GM18505 (cell line): ENCODE measurements around the gene HEATR1.
"Not testable (repeated sequence)": the region's sequence is repeated elsewhere in the genome, so short reads cannot be mapped to it uniquely, and the experiment has no call there.

Source experiments
- ATAC-seq: cut with Tn5 transposase; IDR thresholded peaks from one replicate; pipeline ENCODE4 v1.9.1; 2021; ENCODE audit not compliant: unreplicated experiment
- POLR2A ChIP-seq: IDR thresholded peaks from 4 replicates; pipeline ENCODE4 v1.6.1; 2011; ENCODE audit warnings: borderline replicate concordance; ENCODE audit not compliant: insufficient read depth, insufficient read length; ENCODE audit errors: extremely low read depth

The HEATR1 gene

DNA sequence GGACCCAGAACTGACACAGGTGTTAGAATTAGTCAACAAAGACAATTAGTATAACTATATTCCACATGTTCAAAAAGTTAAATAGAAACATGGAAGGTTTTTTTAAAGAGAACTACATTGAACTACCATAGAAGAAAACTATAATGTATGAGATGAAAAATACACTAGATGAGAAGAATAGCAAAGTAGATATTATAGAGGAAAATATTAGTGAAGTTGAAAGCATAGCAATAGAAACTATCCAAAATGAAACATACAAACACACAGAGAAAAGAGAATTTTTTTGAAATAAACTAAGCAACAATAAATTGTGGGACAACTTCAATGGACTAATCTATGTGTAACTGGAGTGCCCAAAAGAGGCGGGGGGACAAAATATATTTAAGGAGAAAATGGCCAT is 8.0 kb upstream of the HEATR1 start:
- TF ChIP-seq POLR2A = no peak
- no peak for ATAC-seq

DNA sequence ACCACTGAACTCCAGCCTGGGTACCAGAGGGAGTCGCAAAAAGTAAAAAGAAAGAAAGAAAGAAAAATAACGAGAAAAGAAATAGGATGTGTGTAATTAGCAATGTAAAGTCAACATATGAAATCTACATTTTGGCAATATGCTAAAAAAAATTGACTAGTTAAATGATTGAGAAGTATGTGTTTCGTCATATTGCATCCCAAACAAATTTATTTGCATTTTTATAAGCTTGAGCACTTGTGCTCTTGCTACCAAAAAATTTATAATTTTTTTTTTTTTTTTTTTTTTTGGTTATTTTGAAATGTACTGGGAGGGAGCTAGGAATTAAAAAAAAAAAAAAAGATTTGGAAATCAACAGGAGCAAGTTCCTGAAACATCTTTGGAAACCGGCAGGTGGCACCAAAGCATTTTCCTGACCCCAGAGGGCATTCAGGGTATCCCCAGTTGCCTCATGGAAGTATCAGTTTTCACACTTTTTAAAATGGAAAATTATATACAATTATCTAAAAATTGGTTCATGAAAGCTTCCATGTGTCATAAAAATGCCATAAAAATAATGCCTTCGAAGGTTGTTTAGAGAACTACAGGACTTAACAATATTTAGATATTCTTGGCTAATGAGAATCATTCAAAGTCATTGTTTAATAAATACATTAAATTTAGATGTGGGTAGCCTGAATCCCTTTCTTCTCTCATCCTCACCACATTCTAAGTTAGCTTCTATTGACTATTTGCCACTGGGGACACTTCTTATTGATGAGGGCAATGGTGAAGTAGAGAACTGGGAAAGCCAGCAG is 4.8 kb upstream of the HEATR1 start:
- no peak for ATAC-seq
- no peak for TF ChIP-seq POLR2A

DNA sequence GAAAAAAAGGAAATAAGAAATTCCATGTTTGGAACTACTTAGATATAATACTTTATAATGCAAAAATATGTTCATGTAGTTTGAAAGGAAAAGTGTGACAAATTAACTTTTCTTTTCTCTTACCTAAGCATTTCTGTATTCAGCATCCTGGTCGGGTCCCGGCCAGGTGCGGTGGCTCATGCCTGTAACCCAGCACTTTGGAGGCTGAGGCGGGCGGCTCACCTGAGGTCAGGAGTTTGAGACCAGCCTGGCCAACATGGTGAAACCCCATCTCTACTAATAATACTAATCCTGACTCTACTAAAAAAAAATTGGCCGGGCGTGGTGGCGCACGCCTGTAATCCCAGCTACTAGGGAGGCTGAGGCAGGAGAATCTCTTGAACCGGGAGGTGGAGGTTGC is 3.3 kb upstream of the HEATR1 start:
- ATAC-seq = not testable (repeated sequence)

DNA sequence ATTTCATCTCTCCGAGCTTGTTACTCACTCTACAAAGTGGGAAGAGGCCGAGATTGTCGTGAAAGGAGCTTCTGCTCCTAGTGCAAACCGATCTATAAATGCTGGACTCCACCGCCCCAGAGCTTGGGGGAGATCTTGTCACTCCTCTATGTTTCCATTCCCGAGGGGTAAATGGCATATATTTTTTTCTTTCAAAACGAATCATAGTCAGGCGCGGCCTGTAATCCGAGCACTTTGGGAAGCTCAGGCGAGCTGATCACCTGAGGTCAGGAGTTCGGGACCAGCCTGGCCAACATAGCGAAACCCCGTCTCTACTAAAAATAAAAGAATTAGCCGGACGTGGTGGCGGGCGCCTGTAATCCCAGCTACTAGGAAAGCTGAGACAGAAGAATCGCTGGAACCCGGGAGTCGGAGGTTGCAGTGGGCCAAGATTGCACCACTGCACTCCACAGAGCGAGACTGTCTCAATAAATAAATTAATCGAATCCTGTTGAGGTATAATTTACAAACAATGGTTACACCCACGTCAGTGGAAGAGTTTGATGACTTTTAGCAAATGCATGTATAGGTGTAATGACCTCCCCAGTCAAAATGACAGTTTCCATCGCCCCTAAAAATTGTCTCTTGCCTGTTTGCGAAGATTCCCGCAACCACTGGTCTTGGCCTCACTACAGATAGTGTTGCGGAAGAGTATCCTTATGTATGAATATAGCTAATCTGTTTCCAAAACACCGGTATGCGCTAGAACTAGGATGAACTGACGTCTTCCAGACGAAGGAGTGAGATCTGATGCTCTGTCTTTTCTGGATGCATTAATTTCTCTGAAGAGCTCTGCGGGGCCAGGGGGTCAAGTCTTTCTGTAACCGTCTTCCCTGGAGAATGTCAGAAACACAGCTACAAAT is 840 bp upstream of the HEATR1 start:
- no peak for TF ChIP-seq POLR2A
- ATAC-seq = no peak

DNA sequence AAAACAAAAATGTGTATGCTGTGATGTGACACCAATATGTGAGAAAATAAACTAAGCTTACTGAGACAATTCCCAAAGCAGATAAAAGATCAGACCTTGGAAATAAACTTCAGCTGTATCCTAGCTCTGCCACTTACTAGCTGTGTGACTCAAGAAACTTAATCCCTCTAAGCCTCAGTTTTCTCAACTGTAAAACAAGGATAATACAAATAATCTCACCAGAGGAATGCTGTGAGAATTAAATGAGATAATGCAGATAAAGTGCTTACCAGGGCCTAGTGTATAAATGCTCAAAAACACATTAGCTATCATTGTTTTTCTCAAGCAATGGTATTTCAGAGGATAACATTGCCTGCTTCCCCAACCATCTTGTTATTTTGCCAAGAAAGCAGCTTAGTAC is 2.1 kb downstream of the HEATR1 start:
- ATAC-seq = no peak
- TF ChIP-seq POLR2A = no peak

DNA sequence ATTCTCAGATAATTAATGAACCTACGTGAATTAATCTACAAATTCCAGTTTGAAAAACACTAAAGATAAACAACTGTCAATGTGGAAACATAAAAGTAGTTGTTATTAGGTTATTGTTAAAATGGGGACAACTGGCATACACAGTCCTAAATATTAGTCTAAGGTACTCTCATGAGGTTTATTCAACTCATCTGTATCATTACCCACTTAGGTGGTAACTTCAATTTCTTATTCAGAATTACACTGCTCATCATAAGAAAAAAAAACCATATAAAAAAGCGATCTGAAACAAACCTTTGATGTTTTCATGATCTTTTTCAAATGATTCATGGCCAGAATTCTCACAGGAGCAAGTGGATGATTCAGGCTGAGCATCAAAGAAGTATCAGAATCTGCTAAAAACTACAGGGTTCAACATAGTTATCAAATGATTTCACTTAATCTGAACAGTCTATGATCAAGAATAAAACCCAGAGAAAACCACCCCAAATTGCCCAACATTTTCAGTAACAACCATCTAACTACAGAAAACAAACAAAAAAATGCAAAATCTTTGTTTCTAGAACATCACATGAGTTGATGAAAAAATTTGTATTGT is 13.7 kb downstream of the HEATR1 start:
- TF ChIP-seq POLR2A = no peak
- ATAC-seq = no peak

DNA sequence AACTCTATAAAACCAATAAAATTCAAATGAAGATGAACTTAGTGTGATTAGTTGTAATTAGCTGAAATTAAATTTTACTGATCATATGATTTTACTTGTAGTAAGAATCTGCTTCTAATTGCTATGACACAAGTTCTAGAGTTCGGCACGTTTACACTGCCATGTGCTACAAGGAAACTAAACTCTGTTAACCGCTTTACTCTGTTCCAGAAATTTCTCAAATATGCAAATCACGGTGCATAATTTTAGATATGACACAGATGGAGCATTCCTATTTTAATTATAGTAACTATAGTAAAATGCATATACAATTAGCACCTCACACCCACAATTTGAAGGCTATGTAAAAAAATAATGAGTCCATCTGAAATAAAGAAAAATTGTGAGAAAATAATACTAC is 14.8 kb downstream of the HEATR1 start:
- TF ChIP-seq POLR2A = no peak
- no peak for ATAC-seq

DNA sequence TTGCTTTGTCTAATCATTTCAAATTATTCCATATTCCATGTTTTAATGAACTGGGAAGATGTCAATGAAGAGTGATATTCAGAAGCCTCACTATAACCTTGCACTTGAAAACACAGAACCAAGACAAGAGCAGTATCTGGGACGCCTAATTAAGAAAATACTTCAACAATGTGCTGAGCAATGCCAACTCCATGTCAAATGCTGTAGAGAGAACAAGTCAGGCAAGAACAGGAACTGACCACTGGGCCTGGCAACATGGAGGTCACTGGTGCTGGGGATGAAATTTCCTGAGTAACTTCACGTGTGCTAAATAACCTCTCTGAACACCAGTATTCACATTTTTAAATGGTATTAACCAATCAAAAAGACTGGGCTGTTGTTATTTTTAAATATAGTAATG is 22.8 kb downstream of the HEATR1 start:
- TF ChIP-seq POLR2A = no peak
- ATAC-seq = no peak

DNA sequence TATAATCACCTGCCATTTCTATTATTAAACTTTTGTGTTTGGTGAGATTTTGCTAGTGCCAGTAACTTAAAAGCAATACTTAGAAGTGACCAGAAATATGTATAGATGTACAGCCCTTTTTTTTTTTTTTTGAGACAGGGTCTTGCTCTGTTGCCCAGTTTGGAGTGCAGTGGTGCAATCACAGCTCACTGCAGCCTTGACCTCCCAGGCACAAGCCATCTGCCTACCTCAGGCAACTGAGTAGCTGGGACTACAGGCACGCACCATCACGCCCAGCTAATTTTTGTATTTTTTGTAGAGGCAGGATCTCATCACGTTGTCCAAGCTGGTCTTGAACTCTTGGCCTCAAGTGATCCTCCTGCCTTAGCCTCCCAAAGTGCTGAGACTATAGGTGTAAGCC is 23.9 kb downstream of the HEATR1 start:
- not testable (repeated sequence) for ATAC-seq

DNA sequence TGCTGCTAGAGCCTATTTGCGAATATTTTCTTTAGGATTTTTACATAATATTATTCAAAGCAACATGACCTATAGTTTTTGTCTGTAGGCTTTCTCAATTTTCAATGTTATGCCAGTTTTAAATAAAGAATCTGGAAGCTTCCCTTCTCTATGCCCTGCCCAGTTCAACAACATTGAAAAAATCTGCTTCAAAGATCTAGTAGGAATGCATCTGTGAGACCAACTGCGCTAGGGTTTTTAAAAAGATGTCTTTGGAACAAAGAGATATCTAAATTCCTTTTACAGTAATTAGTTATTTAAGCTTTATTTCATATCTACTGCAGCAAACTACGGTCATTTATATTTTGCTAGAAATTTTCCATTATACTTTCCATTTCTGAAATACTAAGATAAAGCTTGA is 25.7 kb downstream of the HEATR1 start:
- TF ChIP-seq POLR2A = no peak
- no peak for ATAC-seq

DNA sequence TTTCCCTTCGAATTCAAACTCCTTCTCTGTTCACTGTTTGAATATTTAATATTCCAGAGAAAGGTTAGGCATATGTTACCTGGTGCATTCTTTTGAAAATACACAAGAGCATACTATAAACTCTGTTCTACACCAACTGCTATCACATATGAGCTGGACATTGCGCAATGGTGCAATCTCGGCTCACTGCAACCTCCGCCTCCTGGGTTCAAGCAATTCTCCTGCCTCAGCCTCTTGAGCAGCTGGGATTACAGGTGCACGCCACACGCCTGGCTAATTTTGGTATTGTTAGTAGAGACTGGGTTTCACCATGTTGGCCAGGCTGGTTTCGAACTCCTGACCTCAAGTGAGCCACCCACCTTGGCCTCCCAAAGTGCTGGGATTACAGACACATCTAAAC is 27.3 kb downstream of the HEATR1 start:
- ATAC-seq = not testable (repeated sequence)

DNA sequence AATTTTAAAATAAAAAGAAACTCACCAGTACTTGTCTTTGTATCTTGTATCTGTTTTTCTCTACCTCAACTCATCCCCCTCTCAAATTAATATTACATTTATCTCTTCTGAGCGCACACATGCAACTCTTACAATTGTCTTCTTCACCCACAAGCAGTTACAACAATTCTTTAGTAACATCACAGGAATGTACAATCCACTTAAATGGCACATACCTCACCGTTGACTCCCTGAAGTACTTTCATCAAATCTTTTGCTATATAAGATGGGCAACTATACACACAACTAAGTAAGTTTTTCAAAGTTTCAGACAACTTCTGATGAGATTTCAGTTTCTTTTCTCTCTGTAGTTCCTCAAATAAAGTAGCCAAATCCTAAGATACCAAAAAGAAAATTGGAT is 28.3 kb downstream of the HEATR1 start:
- TF ChIP-seq POLR2A = no peak
- ATAC-seq = no peak

DNA sequence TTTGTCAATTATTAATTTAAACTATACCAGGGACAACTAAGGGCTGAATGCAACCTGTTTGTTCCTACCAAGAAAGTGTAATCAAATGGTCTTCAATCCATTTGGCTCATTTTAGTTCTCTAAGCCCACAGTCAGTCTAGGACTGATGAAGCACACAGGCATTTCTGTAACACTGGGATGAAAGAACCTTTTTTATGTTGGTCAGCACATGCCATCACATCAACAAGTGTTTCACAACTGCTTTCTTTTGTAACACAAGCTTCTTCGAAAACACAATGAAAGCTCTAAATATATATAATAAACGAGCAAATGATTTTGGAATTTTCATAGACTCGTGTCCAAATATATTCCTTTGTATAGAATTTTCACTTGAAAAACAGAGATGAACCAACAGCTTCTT is 28.8 kb downstream of the HEATR1 start:
- ATAC-seq = no peak

DNA sequence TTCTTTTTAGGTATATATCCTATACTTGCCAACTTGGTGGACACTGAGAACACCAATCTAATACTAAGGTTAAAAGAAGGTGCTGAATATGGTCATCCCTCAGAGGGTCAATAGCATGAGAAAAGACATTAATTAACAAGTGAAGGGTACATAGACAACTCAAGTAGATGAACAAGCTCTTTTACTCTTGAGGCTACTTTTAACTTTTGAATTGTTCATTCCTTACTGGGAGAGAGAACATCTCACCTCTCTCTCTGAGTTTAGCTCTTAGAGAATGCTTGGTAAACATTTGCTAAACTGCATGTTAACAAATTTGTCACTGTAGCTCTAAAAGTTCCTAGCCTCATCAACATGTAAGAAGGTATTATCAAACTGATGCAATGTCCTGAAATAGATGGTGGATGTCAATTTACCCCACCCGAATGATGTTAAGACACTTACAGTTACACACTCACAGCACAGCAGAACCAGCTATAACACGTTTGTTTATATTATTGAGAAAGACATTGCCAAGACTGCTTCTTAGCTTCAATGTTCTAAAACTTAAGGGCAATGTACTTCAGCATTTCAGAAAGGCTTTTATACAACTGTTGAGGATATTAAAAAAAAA is 35.9 kb downstream of the HEATR1 start:
- no peak for ATAC-seq
- TF ChIP-seq POLR2A = no peak

More for the DNA sequence above, 28.8 kb downstream of the HEATR1 start:
- no peak for TF ChIP-seq POLR2A

DNA sequence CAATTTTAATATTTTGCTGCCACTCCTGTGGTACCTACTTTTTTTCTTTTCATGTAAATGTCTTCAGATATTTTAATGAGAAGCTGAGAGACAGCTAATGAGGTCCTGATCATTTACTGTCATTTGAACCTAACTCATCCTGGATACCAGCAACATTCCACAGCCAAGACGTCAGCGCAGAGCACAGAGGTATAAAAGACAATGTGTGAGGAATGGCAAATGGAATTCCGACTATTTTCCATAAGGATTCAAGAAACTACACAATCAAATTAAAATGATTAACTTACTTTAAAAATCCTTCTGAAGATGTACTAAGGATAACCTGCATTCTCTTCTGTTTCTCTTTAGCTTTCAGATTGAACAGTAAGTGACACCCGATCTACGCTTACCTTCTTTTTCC is 38.8 kb downstream of the HEATR1 start:
- no peak for TF ChIP-seq POLR2A

More for the DNA sequence above, 38.8 kb downstream of the HEATR1 start:
- ATAC-seq = no peak
